Measurements from ENCODE around the gene PNPLA8.

PNPLA8 gene

DNA sequence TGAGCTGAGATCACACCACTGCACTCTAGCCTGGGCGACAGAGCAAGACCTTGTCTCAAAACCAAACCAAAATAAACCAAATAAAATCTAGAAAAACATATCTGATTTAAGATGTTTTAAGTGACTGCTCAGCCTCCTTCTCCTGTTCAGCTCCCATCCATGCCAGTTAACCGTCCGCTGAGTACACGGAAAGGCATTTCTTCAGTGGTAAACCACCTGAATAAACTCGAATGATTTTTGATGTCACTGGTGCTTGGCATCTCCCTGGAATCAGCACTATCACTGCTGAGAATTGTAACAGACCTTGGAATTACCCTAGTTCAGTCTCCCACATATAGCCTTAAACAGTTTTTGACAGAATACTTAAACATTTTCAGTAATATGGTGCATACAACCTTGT lies 45.6 kb downstream of the PNPLA8 start:
- TF ChIP-seq TAF1 (IDR thresholded peaks at IDR 0.05; ENCODE audit: low read depth) (no peak), YY1 (IDR thresholded peaks at IDR 0.05; ENCODE audit: low read depth) (no peak), CEBPB (IDR thresholded peaks at IDR 0.05) (no peak), TCF12 (IDR thresholded peaks at IDR 0.05; ENCODE audit: low read depth) (no peak), TEAD4 (IDR thresholded peaks at IDR 0.05) (no peak), CREB1 (IDR thresholded peaks at IDR 0.05; ENCODE audit: low read depth) (no peak), ZBTB7A (IDR thresholded peaks at IDR 0.05; ENCODE audit: low read depth) (no peak), EGR1 (IDR thresholded peaks at IDR 0.05) (no peak), RAD21 (IDR thresholded peaks at IDR 0.05; ENCODE audit: low read depth) (no peak), NFIC (IDR thresholded peaks at IDR 0.05) (no peak), FOXM1 (IDR thresholded peaks at IDR 0.05; ENCODE audit: borderline replicate concordance, low read depth) (no peak)
- TF ChIP-seq, protein P1, sequence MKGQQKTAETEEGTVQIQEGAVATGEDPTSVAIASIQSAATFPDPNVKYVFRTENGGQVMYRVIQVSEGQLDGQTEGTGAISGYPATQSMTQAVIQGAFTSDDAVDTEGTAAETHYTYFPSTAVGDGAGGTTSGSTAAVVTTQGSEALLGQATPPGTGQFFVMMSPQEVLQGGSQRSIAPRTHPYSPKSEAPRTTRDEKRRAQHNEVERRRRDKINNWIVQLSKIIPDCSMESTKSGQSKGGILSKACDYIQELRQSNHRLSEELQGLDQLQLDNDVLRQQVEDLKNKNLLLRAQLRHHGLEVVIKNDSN (IDR thresholded peaks at IDR 0.05), result no peak
- TF ChIP-seq, protein P2, sequence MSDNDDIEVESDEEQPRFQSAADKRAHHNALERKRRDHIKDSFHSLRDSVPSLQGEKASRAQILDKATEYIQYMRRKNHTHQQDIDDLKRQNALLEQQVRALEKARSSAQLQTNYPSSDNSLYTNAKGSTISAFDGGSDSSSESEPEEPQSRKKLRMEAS (IDR thresholded peaks at IDR 0.05), result no peak

DNA sequence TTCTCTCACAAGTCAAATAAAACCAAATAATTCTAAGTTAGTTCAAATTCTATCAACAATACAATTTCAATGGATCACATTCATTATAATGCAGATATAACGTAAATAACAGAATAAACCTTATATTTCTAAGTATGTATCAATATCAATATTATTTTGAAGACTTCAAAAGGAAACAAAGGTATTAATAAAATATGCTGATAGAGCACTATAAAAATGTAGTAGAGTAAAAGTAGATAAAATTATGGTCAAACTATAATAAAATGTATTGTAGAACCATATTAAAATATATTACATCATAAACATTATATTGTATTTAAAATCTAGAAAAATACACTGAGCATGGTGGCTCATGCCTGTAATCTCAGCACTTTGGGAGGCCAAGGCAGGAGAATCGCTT lies 46.2 kb downstream of the PNPLA8 start:
- TF ChIP-seq, protein P1 (IDR thresholded peaks at IDR 0.05), result no peak
- TF ChIP-seq EP300 (IDR thresholded peaks at IDR 0.05; ENCODE audit: borderline replicate concordance) (no peak), EGR1 (IDR thresholded peaks at IDR 0.05) (no peak), YY1 (IDR thresholded peaks at IDR 0.05; ENCODE audit: low read depth) (no peak), FOXM1 (IDR thresholded peaks at IDR 0.05; ENCODE audit: borderline replicate concordance, low read depth) (no peak), CEBPB (IDR thresholded peaks at IDR 0.05) (no peak), ZBTB7A (IDR thresholded peaks at IDR 0.05; ENCODE audit: low read depth) (no peak), NFIC (IDR thresholded peaks at IDR 0.05) (no peak), CREB1 (IDR thresholded peaks at IDR 0.05; ENCODE audit: low read depth) (no peak), RAD21 (IDR thresholded peaks at IDR 0.05; ENCODE audit: low read depth) (no peak), TEAD4 (IDR thresholded peaks at IDR 0.05) (no peak), TCF12 (IDR thresholded peaks at IDR 0.05; ENCODE audit: low read depth) (no peak)
- TF ChIP-seq, protein P3, sequence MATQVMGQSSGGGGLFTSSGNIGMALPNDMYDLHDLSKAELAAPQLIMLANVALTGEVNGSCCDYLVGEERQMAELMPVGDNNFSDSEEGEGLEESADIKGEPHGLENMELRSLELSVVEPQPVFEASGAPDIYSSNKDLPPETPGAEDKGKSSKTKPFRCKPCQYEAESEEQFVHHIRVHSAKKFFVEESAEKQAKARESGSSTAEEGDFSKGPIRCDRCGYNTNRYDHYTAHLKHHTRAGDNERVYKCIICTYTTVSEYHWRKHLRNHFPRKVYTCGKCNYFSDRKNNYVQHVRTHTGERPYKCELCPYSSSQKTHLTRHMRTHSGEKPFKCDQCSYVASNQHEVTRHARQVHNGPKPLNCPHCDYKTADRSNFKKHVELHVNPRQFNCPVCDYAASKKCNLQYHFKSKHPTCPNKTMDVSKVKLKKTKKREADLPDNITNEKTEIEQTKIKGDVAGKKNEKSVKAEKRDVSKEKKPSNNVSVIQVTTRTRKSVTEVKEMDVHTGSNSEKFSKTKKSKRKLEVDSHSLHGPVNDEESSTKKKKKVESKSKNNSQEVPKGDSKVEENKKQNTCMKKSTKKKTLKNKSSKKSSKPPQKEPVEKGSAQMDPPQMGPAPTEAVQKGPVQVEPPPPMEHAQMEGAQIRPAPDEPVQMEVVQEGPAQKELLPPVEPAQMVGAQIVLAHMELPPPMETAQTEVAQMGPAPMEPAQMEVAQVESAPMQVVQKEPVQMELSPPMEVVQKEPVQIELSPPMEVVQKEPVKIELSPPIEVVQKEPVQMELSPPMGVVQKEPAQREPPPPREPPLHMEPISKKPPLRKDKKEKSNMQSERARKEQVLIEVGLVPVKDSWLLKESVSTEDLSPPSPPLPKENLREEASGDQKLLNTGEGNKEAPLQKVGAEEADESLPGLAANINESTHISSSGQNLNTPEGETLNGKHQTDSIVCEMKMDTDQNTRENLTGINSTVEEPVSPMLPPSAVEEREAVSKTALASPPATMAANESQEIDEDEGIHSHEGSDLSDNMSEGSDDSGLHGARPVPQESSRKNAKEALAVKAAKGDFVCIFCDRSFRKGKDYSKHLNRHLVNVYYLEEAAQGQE (IDR thresholded peaks at IDR 0.05; ENCODE audit: low read depth), result no peak
- TF ChIP-seq, protein P2 (IDR thresholded peaks at IDR 0.05), result no peak

DNA sequence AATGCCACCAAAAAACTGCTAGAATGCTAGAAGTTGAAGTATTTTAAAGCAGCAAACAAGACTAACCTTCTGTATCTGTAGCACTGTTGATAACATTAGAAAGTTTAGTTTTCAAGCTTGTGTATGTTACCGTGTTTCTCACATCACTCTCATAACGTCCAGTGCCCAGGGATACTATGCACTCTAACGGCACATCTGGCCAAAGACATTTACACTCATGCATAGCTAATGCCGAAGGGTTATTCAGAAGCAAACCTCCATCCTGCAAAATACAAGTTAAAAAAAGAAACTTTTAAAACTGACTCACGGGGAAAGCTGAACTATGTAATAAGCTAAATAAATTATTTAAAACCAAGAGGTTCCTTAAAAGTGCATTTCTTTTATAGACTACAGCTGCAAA lies 46.8 kb downstream of the PNPLA8 start:
- TF ChIP-seq, protein P1 (IDR thresholded peaks at IDR 0.05), result no peak
- TF ChIP-seq, protein P3 (IDR thresholded peaks at IDR 0.05; ENCODE audit: low read depth), result no peak
- TF ChIP-seq CEBPB (IDR thresholded peaks at IDR 0.05), result no peak

DNA sequence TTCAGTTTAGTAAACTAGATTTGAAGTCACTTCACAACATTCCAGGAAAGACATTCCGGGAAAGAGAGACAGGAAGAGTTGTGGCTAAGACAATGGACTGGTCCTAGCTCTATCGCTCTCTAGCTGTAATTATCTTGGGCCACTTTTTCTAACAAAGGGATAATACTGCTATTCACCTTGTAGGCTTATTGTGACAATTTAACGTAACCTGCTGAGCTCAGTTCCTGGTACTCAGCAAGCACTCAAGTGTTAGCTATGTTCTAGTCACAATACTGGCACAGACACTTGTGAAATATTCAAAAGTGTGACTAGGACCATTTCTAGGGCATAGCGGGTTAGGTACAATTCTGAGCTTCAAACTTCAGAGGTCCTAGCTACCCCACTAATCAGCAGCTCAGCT lies 57.7 kb downstream of the PNPLA8 start:
- TF ChIP-seq RAD21 (IDR thresholded peaks at IDR 0.05; ENCODE audit: low read depth), result no peak
- TF ChIP-seq CREB1 (IDR thresholded peaks at IDR 0.05; ENCODE audit: low read depth), result no peak
- no peak for TF ChIP-seq YY1 (IDR thresholded peaks at IDR 0.05; ENCODE audit: low read depth)
- TF ChIP-seq, protein P3 (IDR thresholded peaks at IDR 0.05; ENCODE audit: low read depth), result no peak
- no peak for TF ChIP-seq TAF1 (IDR thresholded peaks at IDR 0.05; ENCODE audit: low read depth)
- TF ChIP-seq NFIC (IDR thresholded peaks at IDR 0.05), result no peak
- no peak for TF ChIP-seq EGR1 (IDR thresholded peaks at IDR 0.05)
- TF ChIP-seq TEAD4 (IDR thresholded peaks at IDR 0.05), result no peak
- TF ChIP-seq EP300 (IDR thresholded peaks at IDR 0.05; ENCODE audit: borderline replicate concordance), result no peak
- no peak for TF ChIP-seq FOXM1 (IDR thresholded peaks at IDR 0.05; ENCODE audit: borderline replicate concordance, low read depth)
- no peak for TF ChIP-seq TCF12 (IDR thresholded peaks at IDR 0.05; ENCODE audit: low read depth)
- no peak for TF ChIP-seq CEBPB (IDR thresholded peaks at IDR 0.05)
- TF ChIP-seq, protein P1 (IDR thresholded peaks at IDR 0.05), result no peak
- TF ChIP-seq, protein P2 (IDR thresholded peaks at IDR 0.05), result no peak
- no peak for TF ChIP-seq ZBTB7A (IDR thresholded peaks at IDR 0.05; ENCODE audit: low read depth)

All from Ishikawa (cell line).